Rectal smooth muscle tissue (tissue), 1 donor: ENCODE measurements around the gene PBRM1.

ENCODE experiments used
- H3K27ac ChIP-seq: one replicate; pipeline ENCODE4 v1.7.0; 2013; ENCODE audit warnings: low read depth, low read length, inconsistent platforms
- H3K27me3 ChIP-seq: one replicate; pipeline ENCODE4 v1.7.0; 2013; ENCODE audit warnings: low read length; ENCODE audit not compliant: control insufficient read depth, insufficient read depth
- H3K36me3 ChIP-seq: one replicate; pipeline ENCODE4 v1.7.0; 2013; ENCODE audit warnings: low read length; ENCODE audit not compliant: control insufficient read depth, insufficient read depth
- H3K4me1 ChIP-seq: one replicate; pipeline ENCODE4 v1.7.0; 2013; ENCODE audit warnings: low read length; ENCODE audit not compliant: control insufficient read depth, insufficient read depth
- H3K4me3 ChIP-seq: one replicate; pipeline ENCODE4 v1.7.0; 2013; ENCODE audit warnings: low read length
- H3K9ac ChIP-seq: one replicate; pipeline ENCODE4 v1.7.0; 2013; ENCODE audit warnings: low read length

Gene PBRM1

GRCh38 chr3:52574056-52574965 lies 111.4 kb downstream of the PBRM1 start:
- peaks cover 15% of the 10 kb centered on the region for H3K36me3 ChIP-seq

GRCh38 chr3:52572221-52572620 lies 113.5 kb downstream of the PBRM1 start:
- no peaks in the 10 kb centered on the region for H3K27me3 ChIP-seq
- peaks cover 6% of the 10 kb centered on the region for H3K36me3 ChIP-seq
- H3K27ac ChIP-seq: no peak overlapping the region
- no peak overlapping the region for H3K4me3 ChIP-seq
- no peak overlapping the region for H3K9ac ChIP-seq
- no peaks in the 10 kb centered on the region for H3K4me1 ChIP-seq

More at GRCh38 chr3:52574056-52574965, 111.4 kb downstream of the PBRM1 start:
- no peak overlapping the region for H3K27ac ChIP-seq
- H3K27me3 ChIP-seq: no peaks in the 10 kb centered on the region
- H3K4me1 ChIP-seq: no peaks in the 10 kb centered on the region
- no peak overlapping the region for H3K4me3 ChIP-seq
- no peak overlapping the region for H3K9ac ChIP-seq

- Histone ChIP-seq H3K27ac (no peak overlapping the region), H3K4me3 (no peak overlapping the region), H3K36me3 (peaks cover 2% of the 10 kb centered on the region), H3K4me1 (no peaks in the 10 kb centered on the region), H3K9ac (no peak overlapping the region), H3K27me3 (no peaks in the 10 kb centered on the region)
Measured at GRCh38 chr3:52570076-52570475, 115.6 kb downstream of the PBRM1 start.

- no peak overlapping the region for H3K4me3 ChIP-seq
- H3K27me3 ChIP-seq: no peaks in the 10 kb centered on the region
- no peaks in the 10 kb centered on the region for H3K4me1 ChIP-seq
- H3K27ac ChIP-seq: no peak overlapping the region
- peaks cover 4% of the 10 kb centered on the region for H3K36me3 ChIP-seq
- no peak overlapping the region for H3K9ac ChIP-seq
Measured at GRCh38 chr3:52568069-52568468, 117.6 kb downstream of the PBRM1 start.

- peaks cover 9% of the 10 kb centered on the region for H3K36me3 ChIP-seq
- H3K27me3 ChIP-seq: no peaks in the 10 kb centered on the region
- no peak overlapping the region for H3K27ac ChIP-seq
- no peak overlapping the region for H3K4me3 ChIP-seq
- H3K4me1 ChIP-seq: no peaks in the 10 kb centered on the region
- H3K9ac ChIP-seq: no peak overlapping the region
Measured at GRCh38 chr3:52563984-52564383, 121.7 kb downstream of the PBRM1 start.

- peaks cover 8% of the 10 kb centered on the region for H3K36me3 ChIP-seq
- no peak overlapping the region for H3K9ac ChIP-seq
- H3K4me3 ChIP-seq: no peak overlapping the region
- no peaks in the 10 kb centered on the region for H3K4me1 ChIP-seq
- H3K27ac ChIP-seq: no peak overlapping the region
- H3K27me3 ChIP-seq: no peaks in the 10 kb centered on the region
Measured at GRCh38 chr3:52561028-52561747, 124.5 kb downstream of the PBRM1 start.

GRCh38 chr3:52558436-52558835 lies 127.3 kb downstream of the PBRM1 start:
- Histone ChIP-seq H3K9ac (no peak overlapping the region), H3K27me3 (no peaks in the 10 kb centered on the region), H3K4me3 (no peak overlapping the region), H3K27ac (no peak overlapping the region), H3K4me1 (no peaks in the 10 kb centered on the region), H3K36me3 (peaks cover 18% of the 10 kb centered on the region)

GRCh38 chr3:52557011-52557960 lies 128.4 kb downstream of the PBRM1 start:
- H3K4me3 ChIP-seq: no peak overlapping the region
- no peak overlapping the region for H3K9ac ChIP-seq
- H3K27ac ChIP-seq: no peak overlapping the region
- peaks cover 21% of the 10 kb centered on the region for H3K36me3 ChIP-seq
- no peaks in the 10 kb centered on the region for H3K27me3 ChIP-seq
- no peaks in the 10 kb centered on the region for H3K4me1 ChIP-seq

- H3K27me3 ChIP-seq: no peaks in the 10 kb centered on the region
- no peaks in the 10 kb centered on the region for H3K4me1 ChIP-seq
- H3K9ac ChIP-seq: no peak overlapping the region
- H3K36me3 ChIP-seq: peaks cover 21% of the 10 kb centered on the region
- no peak overlapping the region for H3K4me3 ChIP-seq
- no peak overlapping the region for H3K27ac ChIP-seq
Measured at GRCh38 chr3:52555056-52555455, 130.7 kb downstream of the PBRM1 start.

GRCh38 chr3:52554026-52554755 lies 131.5 kb downstream of the PBRM1 start:
- H3K27ac ChIP-seq: no peak overlapping the region
- H3K4me3 ChIP-seq: no peak overlapping the region
- H3K27me3 ChIP-seq: no peaks in the 10 kb centered on the region
- no peaks in the 10 kb centered on the region for H3K4me1 ChIP-seq
- H3K9ac ChIP-seq: no peak overlapping the region
- peaks cover 21% of the 10 kb centered on the region for H3K36me3 ChIP-seq

GRCh38 chr3:52552089-52552488 lies 133.6 kb downstream of the PBRM1 start:
- Histone ChIP-seq H3K27me3 (no peaks in the 10 kb centered on the region), H3K4me3 (no peak overlapping the region), H3K27ac (no peak overlapping the region), H3K36me3 (peaks cover 25% of the 10 kb centered on the region), H3K9ac (no peak overlapping the region), H3K4me1 (no peaks in the 10 kb centered on the region)
